Left kidney (tissue), 2 donors: ENCODE results near the gene OR2T29. TPM values are rescaled to one million over a fixed set of nuclear protein-coding genes. Genes with fewer than 3 reads are reported as not detected.
"Not testable (repeated sequence)": the region's sequence is repeated elsewhere in the genome, so short reads cannot be mapped to it uniquely, and the experiment has no call there.

Experiments used
- DNase-seq: peaks from one replicate; pipeline ENCODE4 v3.0.0-alpha.2; 2013
- polyA plus RNA-seq: library from polyadenylated mRNA; unstranded; fragments of 120-200 nt; gene quantifications from one replicate; pipeline ENCODE4 v1.2.1, GENCODE V29; 2013; ENCODE audit not compliant: insufficient read length

OR2T29 gene
- polyA plus RNA-seq, 1 donor: not detected

- not testable (repeated sequence) for DNase-seq
Observed at GRCh38 chr1:248510217-248510616, 52.4 kb downstream of the OR2T29 start.

- DNase-seq: not testable (repeated sequence)
Observed at GRCh38 chr1:248507773-248508172, 54.8 kb downstream of the OR2T29 start, which contains the start of gene OR2G6. Gene OR2G6 (plus strand): TSS chr1:248508073. CDS start chr1:248521647, 13,574 bp downstream.

Other genes starting within 250 kb of the OR2T29 start
- not detected for gene OR2M7, start 238.2 kb downstream of the OR2T29 start, polyA plus RNA-seq
- not detected for gene OR14C36, start 214.0 kb downstream of the OR2T29 start, polyA plus RNA-seq
- gene OR2T4, start 201.1 kb downstream of the OR2T29 start, polyA plus RNA-seq: not detected
- not detected for gene OR2T6, start 187.0 kb downstream of the OR2T29 start, polyA plus RNA-seq
- not detected for gene OR2T1, start 159.7 kb downstream of the OR2T29 start, polyA plus RNA-seq
- not detected for gene OR2T2, start 117.1 kb downstream of the OR2T29 start, polyA plus RNA-seq
- not detected for gene OR2T3, start 89.4 kb downstream of the OR2T29 start, polyA plus RNA-seq
- gene OR2T5, start 74.2 kb downstream of the OR2T29 start, polyA plus RNA-seq: not detected
- gene OR2G6, start 54.7 kb downstream of the OR2T29 start, polyA plus RNA-seq: 0.03 TPM
- not detected for gene OR2T34, start 12.0 kb upstream of the OR2T29 start, polyA plus RNA-seq
- 0.05 TPM for gene OR2T10, start 34.9 kb upstream of the OR2T29 start, polyA plus RNA-seq
- not detected for gene OR2T11, start 72.3 kb upstream of the OR2T29 start, polyA plus RNA-seq
- gene OR2T35, start 82.5 kb upstream of the OR2T29 start, polyA plus RNA-seq: not detected
- gene OR2T27, start 92.8 kb upstream of the OR2T29 start, polyA plus RNA-seq: not detected
- gene OR14I1, start 140.0 kb upstream of the OR2T29 start, polyA plus RNA-seq: not detected
- gene LYPD8, start 193.0 kb upstream of the OR2T29 start, polyA plus RNA-seq: not detected